NCI-H187 treated with DMSO at 0.1 percent for 48 hours (cell line): ENCODE measurements around the gene UCKL1.
"Not testable (repeated sequence)": the region's sequence is repeated elsewhere in the genome, so short reads cannot be mapped to it uniquely, and the experiment has no call there.

ENCODE experiments used
- DNase-seq: peaks from one replicate; lab custom pipeline; 2025; lab: John Stamatoyannopoulos, UW

UCKL1 gene

GRCh38 chr20:63942969-63943807, 13.0 kb downstream of the UCKL1 start:
- no peak for DNase-seq

GRCh38 chr20:63942250-63942951, 13.8 kb downstream of the UCKL1 start:
- no peak for DNase-seq

GRCh38 chr20:63941282-63942081, 14.7 kb downstream of the UCKL1 start:
- DNase-seq: no peak

- DNase-seq: no peak
Measured at GRCh38 chr20:63940472-63941266, 15.5 kb downstream of the UCKL1 start.

GRCh38 chr20:63940071-63940471, 16.1 kb downstream of the UCKL1 start:
- no peak for DNase-seq

GRCh38 chr20:63939061-63939935, 16.9 kb downstream of the UCKL1 start:
- DNase-seq: no peak

- no peak for DNase-seq
Measured at GRCh38 chr20:63937596-63937995, 18.6 kb downstream of the UCKL1 start.

- no peak for DNase-seq
Measured at GRCh38 chr20:63935447-63935846, 20.8 kb downstream of the UCKL1 start.

GRCh38 chr20:63934271-63935068, 21.7 kb downstream of the UCKL1 start:
- no peak for DNase-seq

GRCh38 chr20:63933646-63934045, 22.6 kb downstream of the UCKL1 start:
- DNase-seq: no peak

- DNase-seq: no peak
Measured at GRCh38 chr20:63932606-63933160, 23.5 kb downstream of the UCKL1 start.

GRCh38 chr20:63931735-63932134, 24.5 kb downstream of the UCKL1 start:
- DNase-seq: no peak

- DNase-seq: no peak
Measured at GRCh38 chr20:63930971-63931553, 25.2 kb downstream of the UCKL1 start.

- not testable (repeated sequence) for DNase-seq
Measured at GRCh38 chr20:63929473-63929883, 26.7 kb downstream of the UCKL1 start.

- DNase-seq: no peak
Measured at GRCh38 chr20:63929071-63929470, 27.1 kb downstream of the UCKL1 start.

- DNase-seq: no peak
Measured at GRCh38 chr20:63926298-63926697, 29.9 kb downstream of the UCKL1 start.

- DNase-seq: no peak
Measured at GRCh38 chr20:63924241-63924640, 32.0 kb downstream of the UCKL1 start.

- no peak for DNase-seq
Measured at GRCh38 chr20:63923651-63924050, 32.6 kb downstream of the UCKL1 start.

GRCh38 chr20:63920226-63920625, 36.0 kb downstream of the UCKL1 start:
- no peak for DNase-seq
